GM19043 (cell line): Measurements from ENCODE around the gene CCIN.

Experiments
- ATAC-seq: cut with Tn5 transposase; IDR thresholded peaks from one replicate; pipeline ENCODE4 v1.9.1; 2021; ENCODE audit warnings: low read depth; ENCODE audit not compliant: unreplicated experiment

CCIN gene

DNA sequence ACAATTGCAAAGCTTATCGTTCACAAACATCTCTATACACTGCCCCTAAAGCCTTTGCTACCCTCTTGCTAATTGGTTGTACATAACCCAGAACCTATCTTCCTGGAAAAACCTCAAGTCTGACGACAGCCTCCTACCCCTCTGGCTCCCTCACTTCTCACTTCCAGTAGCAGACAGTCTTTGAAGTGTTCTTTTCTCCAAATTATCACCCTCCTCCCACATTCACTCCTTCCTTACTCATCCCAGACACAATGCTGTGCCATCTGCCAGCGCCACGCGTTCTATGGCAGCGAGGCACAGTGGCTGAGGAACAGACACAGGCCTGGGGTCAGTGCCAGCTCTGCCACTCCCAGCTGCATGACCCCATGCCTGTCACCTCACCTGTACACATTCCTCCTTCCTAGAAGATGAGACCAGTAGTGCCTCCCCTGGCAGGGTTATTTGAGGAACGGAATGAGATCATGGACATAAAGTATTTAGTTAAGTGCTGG lies 49.3 kb downstream of the CCIN start:
- ATAC-seq: no peak
